GM12864 (cell line): Measurements from ENCODE around the gene SON.

Source experiments
- DNase-seq: peaks from one replicate; pipeline ENCODE4 v3.0.0-alpha.2; 2011; ENCODE audit warnings: low read depth
- H3K4me3 ChIP-seq: 2 replicates; pipeline ENCODE4 v1.5.1; 2011; ENCODE audit warnings: mild to moderate bottlenecking, low read depth, low read length, control low read depth
- TF ChIP-seq, protein P1 (sequence below): IDR thresholded peaks from 2 replicates; pipeline ENCODE4 v1.5.1; 2011; ENCODE audit warnings: low read depth, mild to moderate bottlenecking, moderate library complexity, low read length, control low read depth, inconsistent platforms; ENCODE audit errors: missing control alignments

The SON gene

DNA sequence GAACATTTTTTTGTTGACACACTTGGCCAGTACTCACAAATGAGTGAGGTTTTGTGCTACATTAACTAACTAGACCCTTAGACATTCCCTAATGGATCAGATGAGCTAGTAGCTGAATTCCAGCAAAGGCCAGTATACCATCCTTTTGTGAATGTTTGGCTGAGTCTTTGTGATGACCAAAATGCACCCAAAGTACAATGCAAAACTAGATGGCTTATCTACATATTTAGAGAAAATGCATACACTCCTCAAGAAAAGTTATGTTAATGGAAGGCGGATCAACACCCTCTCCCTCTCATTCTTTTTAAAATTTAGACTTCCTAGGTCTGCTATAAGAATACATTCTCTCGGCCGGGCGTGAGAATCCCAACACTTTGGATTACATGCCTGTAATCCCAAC, 31.2 kb upstream of the SON start:
- TF ChIP-seq, protein P1, sequence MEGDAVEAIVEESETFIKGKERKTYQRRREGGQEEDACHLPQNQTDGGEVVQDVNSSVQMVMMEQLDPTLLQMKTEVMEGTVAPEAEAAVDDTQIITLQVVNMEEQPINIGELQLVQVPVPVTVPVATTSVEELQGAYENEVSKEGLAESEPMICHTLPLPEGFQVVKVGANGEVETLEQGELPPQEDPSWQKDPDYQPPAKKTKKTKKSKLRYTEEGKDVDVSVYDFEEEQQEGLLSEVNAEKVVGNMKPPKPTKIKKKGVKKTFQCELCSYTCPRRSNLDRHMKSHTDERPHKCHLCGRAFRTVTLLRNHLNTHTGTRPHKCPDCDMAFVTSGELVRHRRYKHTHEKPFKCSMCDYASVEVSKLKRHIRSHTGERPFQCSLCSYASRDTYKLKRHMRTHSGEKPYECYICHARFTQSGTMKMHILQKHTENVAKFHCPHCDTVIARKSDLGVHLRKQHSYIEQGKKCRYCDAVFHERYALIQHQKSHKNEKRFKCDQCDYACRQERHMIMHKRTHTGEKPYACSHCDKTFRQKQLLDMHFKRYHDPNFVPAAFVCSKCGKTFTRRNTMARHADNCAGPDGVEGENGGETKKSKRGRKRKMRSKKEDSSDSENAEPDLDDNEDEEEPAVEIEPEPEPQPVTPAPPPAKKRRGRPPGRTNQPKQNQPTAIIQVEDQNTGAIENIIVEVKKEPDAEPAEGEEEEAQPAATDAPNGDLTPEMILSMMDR: no peak
- DNase-seq: no peak
- H3K4me3 ChIP-seq: no peak overlapping the region

DNA sequence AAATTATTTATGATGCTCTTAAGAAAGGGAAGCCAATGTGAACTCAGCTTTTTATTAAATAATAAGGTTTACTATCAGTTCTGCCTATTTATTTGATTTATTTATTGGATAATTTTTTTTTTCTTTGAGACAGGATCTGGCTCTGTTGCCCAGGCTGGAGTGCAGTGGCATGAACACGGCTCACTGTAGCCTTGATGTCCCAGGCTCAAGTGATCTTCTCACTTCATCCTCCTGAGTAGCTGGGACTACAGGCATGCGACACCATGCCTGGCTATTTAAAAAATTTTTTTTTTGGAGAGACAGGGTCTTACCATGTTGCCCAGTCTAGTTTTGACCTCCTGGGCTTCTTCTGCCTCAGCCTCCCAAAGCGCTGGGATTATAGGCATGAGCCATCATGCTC, 30.4 kb upstream of the SON start:
- TF ChIP-seq, protein P1: no peak
- DNase-seq: no peak
- H3K4me3 ChIP-seq: no peak overlapping the region

- no peak for DNase-seq
- TF ChIP-seq, protein P1: no peak
- H3K4me3 ChIP-seq: no peak overlapping the region
Measured at GRCh38 chr21:33514229-33514628, 28.6 kb upstream of the SON start.

GRCh38 chr21:33518899-33519298, 23.9 kb upstream of the SON start:
- no peak for DNase-seq
- TF ChIP-seq, protein P1: no peak
- H3K4me3 ChIP-seq: no peak overlapping the region

GRCh38 chr21:33522297-33522952, 20.4 kb upstream of the SON start:
- TF ChIP-seq, protein P1: no peak
- no peak for DNase-seq
- H3K4me3 ChIP-seq: no peak overlapping the region

GRCh38 chr21:33522953-33523349, 19.9 kb upstream of the SON start:
- TF ChIP-seq, protein P1: no peak
- H3K4me3 ChIP-seq: no peak overlapping the region
- no peak for DNase-seq

- H3K4me3 ChIP-seq: no peak overlapping the region
- TF ChIP-seq, protein P1: no peak
- DNase-seq: no peak
Measured at GRCh38 chr21:33531007-33531406, 11.8 kb upstream of the SON start.
